PFSK-1 (cell line): Measurements from ENCODE around the gene SLC16A9.

Experiments used
- FOXP2 ChIP-seq: optimal IDR thresholded peaks from 2 replicates; pipeline ENCODE3; 2011; ENCODE audit warnings: borderline replicate concordance, control low read depth, inconsistent platforms; ENCODE audit not compliant: insufficient read depth; ENCODE audit errors: extremely low read length, extremely low read depth
- POLR2AphosphoS5 ChIP-seq: IDR thresholded peaks from 2 replicates; pipeline ENCODE4 v1.6.1; 2012; ENCODE audit warnings: low read depth, mild to moderate bottlenecking, control low read depth, low read length, moderate library complexity
- SIN3A ChIP-seq: IDR thresholded peaks from 2 replicates; pipeline ENCODE4 v1.6.1; 2012; ENCODE audit warnings: mild to moderate bottlenecking, low read length, moderate library complexity, borderline replicate concordance; ENCODE audit not compliant: insufficient read depth
- TAF1 ChIP-seq: IDR thresholded peaks from 2 replicates; pipeline ENCODE4 v1.6.1; 2012; ENCODE audit warnings: low read length, control low read depth, borderline replicate concordance; ENCODE audit not compliant: insufficient read depth
- TF ChIP-seq, protein P1 (sequence below), 2 experiments: IDR thresholded peaks; 2 replicates each; pipeline versions ENCODE4 v1.6.1 to v1.8.0; 2011 to 2012; ENCODE audit warnings: low read depth in 2 of 2, low read length in 2 of 2, control low read depth in 1 of 2, inconsistent platforms in 1 of 2, mild to moderate bottlenecking in 1 of 2, moderate library complexity in 1 of 2; ENCODE audit not compliant: insufficient read depth in 1 of 2

The SLC16A9 gene

DNA sequence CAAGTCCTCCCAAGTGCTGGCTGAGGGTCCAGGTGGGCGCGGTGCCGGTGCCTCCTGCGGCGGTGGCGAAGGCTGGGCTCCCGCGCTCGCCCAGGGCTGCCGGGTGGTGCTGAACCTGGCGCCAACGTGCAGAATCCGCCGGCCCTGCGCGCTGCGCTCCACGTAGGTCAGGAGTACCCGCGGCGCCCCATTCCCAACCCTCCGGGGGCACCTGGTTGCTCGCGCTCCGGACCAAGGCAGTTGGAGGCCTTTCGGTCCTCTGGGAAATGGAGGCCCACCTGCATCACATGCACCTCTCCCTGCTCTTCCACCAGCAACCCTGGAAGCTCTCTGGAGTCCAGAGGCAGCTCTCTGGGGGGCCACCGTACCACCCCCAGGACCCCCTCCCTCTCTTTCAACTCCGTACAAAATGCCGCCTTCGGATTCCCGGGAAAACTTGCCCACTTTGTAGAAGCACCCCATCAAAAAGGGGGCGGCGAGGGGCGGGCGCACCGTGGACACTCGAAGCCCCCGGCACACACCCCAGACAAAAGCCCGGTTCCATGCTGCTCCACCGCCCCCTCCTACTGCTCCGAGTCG lies 745 bp downstream of the SLC16A9 start:
- TF ChIP-seq, protein P1, sequence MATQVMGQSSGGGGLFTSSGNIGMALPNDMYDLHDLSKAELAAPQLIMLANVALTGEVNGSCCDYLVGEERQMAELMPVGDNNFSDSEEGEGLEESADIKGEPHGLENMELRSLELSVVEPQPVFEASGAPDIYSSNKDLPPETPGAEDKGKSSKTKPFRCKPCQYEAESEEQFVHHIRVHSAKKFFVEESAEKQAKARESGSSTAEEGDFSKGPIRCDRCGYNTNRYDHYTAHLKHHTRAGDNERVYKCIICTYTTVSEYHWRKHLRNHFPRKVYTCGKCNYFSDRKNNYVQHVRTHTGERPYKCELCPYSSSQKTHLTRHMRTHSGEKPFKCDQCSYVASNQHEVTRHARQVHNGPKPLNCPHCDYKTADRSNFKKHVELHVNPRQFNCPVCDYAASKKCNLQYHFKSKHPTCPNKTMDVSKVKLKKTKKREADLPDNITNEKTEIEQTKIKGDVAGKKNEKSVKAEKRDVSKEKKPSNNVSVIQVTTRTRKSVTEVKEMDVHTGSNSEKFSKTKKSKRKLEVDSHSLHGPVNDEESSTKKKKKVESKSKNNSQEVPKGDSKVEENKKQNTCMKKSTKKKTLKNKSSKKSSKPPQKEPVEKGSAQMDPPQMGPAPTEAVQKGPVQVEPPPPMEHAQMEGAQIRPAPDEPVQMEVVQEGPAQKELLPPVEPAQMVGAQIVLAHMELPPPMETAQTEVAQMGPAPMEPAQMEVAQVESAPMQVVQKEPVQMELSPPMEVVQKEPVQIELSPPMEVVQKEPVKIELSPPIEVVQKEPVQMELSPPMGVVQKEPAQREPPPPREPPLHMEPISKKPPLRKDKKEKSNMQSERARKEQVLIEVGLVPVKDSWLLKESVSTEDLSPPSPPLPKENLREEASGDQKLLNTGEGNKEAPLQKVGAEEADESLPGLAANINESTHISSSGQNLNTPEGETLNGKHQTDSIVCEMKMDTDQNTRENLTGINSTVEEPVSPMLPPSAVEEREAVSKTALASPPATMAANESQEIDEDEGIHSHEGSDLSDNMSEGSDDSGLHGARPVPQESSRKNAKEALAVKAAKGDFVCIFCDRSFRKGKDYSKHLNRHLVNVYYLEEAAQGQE (IDR thresholded peaks at IDR 0.05; ENCODE audit: insufficient read depth in 1 of 2, low read depth in 2 of 2, low read length in 2 of 2): no peak
- TF ChIP-seq POLR2AphosphoS5: no peak
- no peak for TF ChIP-seq FOXP2
- no peak for TF ChIP-seq SIN3A
- no peak for TF ChIP-seq TAF1

DNA sequence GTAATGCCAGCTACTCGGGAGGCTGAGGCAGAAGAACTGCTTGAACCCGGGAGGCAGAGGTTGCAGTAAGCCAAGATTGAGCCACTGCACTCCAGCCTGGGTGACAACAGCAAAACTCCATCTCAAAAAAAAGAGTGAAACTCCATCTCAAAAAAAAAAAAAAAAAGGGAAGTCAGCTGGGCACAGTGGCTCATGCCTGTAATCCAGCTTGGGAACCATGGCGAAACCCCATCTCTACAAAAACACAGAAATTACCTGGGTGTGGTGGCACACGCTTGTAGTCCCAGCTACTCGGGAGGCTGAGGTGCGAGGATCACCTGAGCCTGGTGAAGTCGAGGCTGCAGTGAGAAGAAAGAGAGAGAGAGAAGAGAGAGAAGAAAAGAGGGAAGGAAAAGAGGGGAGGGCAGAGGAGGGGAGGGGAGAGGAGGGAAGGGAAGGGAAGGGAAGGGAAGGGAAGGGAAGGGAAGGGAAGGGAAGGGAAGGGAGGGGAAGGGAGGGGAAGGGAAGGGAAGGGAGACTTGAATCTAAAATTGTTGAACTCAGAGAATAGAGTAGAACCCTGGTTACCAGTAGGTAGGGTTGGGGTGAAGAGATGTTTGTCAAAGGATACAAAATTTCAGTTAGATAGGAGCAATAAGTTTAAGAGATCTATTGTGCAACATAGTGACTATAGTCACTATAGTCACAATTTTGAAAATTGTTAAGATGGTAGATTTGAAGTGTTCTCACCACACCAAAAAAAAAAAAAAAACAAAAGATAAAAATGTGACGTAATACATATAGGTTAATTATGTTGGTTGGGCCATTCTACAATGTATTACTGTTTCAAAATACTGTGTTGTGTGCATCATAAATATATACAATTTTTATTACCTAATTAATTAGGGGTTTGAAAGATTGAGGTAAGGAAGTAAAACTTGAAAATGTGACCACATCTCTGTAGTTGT lies 2.5 kb downstream of the SLC16A9 start:
- TF ChIP-seq SIN3A (no peak), POLR2AphosphoS5 (no peak), FOXP2 (no peak), TAF1 (no peak)
- TF ChIP-seq, protein P1 (IDR thresholded peaks at IDR 0.05; ENCODE audit: insufficient read depth in 1 of 2, low read depth in 2 of 2, low read length in 2 of 2): no peak

DNA sequence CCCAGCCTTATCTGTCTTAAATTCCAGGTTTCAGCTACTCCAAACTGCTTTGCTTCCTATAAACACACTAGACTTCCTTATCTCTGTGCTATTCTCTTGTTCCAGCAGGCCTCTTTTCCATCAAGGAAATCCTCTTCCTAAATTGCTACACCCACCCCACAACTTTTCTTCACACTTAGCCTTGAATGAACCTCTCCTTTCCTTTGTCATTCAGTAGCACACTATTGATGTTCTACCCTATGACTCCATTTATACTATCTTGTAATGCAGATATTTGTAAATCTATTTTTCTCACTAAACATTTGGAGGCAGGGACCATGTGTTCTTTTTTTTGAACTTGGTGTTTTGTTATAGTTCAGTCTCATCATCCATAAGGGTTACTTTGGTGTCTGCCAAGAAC lies 3.7 kb downstream of the SLC16A9 start:
- TF ChIP-seq, protein P1 (IDR thresholded peaks at IDR 0.05; ENCODE audit: insufficient read depth in 1 of 2, low read depth in 2 of 2, low read length in 2 of 2): no peak
- TF ChIP-seq FOXP2 (no peak), TAF1 (no peak), SIN3A (no peak), POLR2AphosphoS5 (no peak)

DNA sequence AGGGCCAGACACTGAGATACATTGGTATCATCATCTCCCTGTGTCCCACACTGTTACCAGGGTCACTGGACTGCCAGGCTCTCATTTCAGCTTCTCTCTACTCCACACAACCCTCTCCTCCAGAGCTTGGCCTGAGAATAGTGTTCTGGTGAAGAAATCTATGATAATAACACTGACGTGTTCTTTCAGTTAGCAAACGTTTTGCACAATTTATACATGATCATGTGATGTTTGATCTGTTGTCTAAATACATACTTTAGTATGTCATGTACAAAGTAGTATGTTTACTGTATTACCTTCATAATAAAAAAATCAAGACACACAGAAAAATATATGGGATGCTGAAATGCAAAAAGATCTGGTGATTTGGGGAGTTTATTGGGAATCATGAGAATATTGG lies 5.0 kb downstream of the SLC16A9 start:
- no peak for TF ChIP-seq POLR2AphosphoS5
- TF ChIP-seq TAF1: no peak
- TF ChIP-seq FOXP2: no peak
- TF ChIP-seq, protein P1 (IDR thresholded peaks at IDR 0.05; ENCODE audit: insufficient read depth in 1 of 2, low read depth in 2 of 2, low read length in 2 of 2): no peak
- TF ChIP-seq SIN3A: no peak
